ENCODE data around the gene TMEM63B. TPM values are rescaled to one million over a fixed set of nuclear protein-coding genes. Genes with fewer than 3 reads are reported as not detected.

Gene TMEM63B
- total and polyA plus RNA-seq, 2 experiments from 2014 or later, result 51.7 to 52.4 TPM

GRCh38 chr6:44135173-44135758, 7.9 kb downstream of the TMEM63B start:
- TF ChIP-seq CTCF (IDR thresholded peaks at IDR 0.05; ENCODE audit: low read depth, low read length), result no peak
- Histone ChIP-seq H3K36me3 (peaks cover 2% of the 10 kb centered on the region), H3K4me3 (no peak overlapping the region), H3K9me3 (ENCODE audit: low read depth) (no peaks in the 10 kb centered on the region), H3K27me3 (no peaks in the 10 kb centered on the region), H3K4me1 (ENCODE audit: low read depth) (peaks cover 19% of the 10 kb centered on the region), H3K27ac (peak overlapping the region; percentile 34)
- DNase-seq (ENCODE audit: low read depth in 1 of 2, low spot score in 1 of 2), result no peak

- Histone ChIP-seq H3K9me3 (ENCODE audit: low read depth) (no peaks in the 10 kb centered on the region), H3K27ac (no peak overlapping the region), H3K4me3 (no peak overlapping the region), H3K27me3 (no peaks in the 10 kb centered on the region), H3K4me1 (ENCODE audit: low read depth) (peaks cover 19% of the 10 kb centered on the region), H3K36me3 (peaks cover 5% of the 10 kb centered on the region)
- no peak for DNase-seq (ENCODE audit: low read depth in 1 of 2, low spot score in 1 of 2)
- no peak for TF ChIP-seq CTCF (IDR thresholded peaks at IDR 0.05; ENCODE audit: low read depth, low read length)
Observed at GRCh38 chr6:44135875-44136274, 8.5 kb downstream of the TMEM63B start.

GRCh38 chr6:44138717-44139350, 11.5 kb downstream of the TMEM63B start:
- Histone ChIP-seq H3K27me3 (no peaks in the 10 kb centered on the region), H3K27ac (peak overlapping the region; percentile 30), H3K36me3 (peaks cover 10% of the 10 kb centered on the region), H3K4me1 (ENCODE audit: low read depth) (peaks cover 10% of the 10 kb centered on the region), H3K9me3 (ENCODE audit: low read depth) (no peaks in the 10 kb centered on the region), H3K4me3 (no peak overlapping the region)
- peak in 1 of 2 donors; percentile 27 for DNase-seq (ENCODE audit: low read depth in 1 of 2, low spot score in 1 of 2)
- no peak for TF ChIP-seq CTCF (IDR thresholded peaks at IDR 0.05; ENCODE audit: low read depth, low read length)

GRCh38 chr6:44139351-44139743, 12.0 kb downstream of the TMEM63B start:
- Histone ChIP-seq H3K9me3 (ENCODE audit: low read depth) (no peaks in the 10 kb centered on the region), H3K27me3 (no peaks in the 10 kb centered on the region), H3K27ac (no peak overlapping the region), H3K4me1 (ENCODE audit: low read depth) (peaks cover 8% of the 10 kb centered on the region), H3K36me3 (peaks cover 13% of the 10 kb centered on the region), H3K4me3 (no peak overlapping the region)
- no peak for DNase-seq (ENCODE audit: low read depth in 1 of 2, low spot score in 1 of 2)
- TF ChIP-seq CTCF (IDR thresholded peaks at IDR 0.05; ENCODE audit: low read depth, low read length), result no peak

GRCh38 chr6:44142835-44143234, 15.5 kb downstream of the TMEM63B start:
- peaks cover 4% of the 10 kb centered on the region for H3K4me1 ChIP-seq (ENCODE audit: low read depth)
- no peak for TF ChIP-seq CTCF (IDR thresholded peaks at IDR 0.05; ENCODE audit: low read depth, low read length)
- peaks cover 27% of the 10 kb centered on the region for H3K36me3 ChIP-seq
- H3K27me3 ChIP-seq, result no peaks in the 10 kb centered on the region
- no peak for DNase-seq (ENCODE audit: low read depth in 1 of 2, low spot score in 1 of 2)
- H3K9me3 ChIP-seq (ENCODE audit: low read depth), result no peaks in the 10 kb centered on the region
- H3K27ac ChIP-seq, result no peak overlapping the region
- H3K4me3 ChIP-seq, result no peak overlapping the region
